ENCODE measurements around the gene UPF1.
"Not testable (repeated sequence)": the region's sequence is repeated elsewhere in the genome, so short reads cannot be mapped to it uniquely, and the experiment has no call there.

The UPF1 gene

DNA sequence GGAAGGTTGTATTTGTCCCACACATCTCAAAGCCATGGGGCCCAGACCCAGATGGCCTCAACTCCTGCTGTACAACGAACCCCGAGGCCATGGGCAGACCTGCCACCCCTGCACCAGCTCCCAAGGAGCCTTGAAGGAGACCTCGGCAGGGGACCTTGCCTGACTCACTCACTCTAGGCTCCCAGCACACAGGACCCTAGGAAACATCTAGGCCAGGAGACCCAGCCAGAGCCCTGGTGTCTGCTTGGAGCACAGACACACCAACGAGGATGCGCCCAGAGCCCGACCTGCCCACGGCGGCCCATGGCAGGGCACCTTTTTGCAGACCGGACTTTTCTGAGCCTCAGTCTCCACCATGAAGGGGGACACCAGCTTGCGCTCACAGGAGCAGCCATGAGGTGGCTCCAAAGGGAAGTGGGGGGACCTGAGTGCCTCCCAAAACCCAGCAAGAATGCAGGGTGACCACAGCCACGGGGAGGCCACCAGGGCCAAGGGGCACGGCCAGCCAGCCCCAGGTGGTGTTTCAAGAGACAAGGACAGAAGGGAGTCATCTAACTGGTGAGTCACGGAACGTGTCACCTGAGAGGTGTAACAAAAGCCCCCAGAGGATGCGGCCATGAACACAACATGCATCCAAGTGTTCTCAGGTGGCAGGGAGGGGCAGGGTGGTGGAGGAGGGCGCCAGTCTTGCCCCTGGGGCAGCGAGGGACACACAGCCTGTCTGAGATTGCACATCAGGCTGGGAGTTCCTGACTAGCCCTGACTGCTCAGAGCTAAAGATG lies 69.1 kb downstream of the UPF1 start:
- DNase-seq, result no peak

DNA sequence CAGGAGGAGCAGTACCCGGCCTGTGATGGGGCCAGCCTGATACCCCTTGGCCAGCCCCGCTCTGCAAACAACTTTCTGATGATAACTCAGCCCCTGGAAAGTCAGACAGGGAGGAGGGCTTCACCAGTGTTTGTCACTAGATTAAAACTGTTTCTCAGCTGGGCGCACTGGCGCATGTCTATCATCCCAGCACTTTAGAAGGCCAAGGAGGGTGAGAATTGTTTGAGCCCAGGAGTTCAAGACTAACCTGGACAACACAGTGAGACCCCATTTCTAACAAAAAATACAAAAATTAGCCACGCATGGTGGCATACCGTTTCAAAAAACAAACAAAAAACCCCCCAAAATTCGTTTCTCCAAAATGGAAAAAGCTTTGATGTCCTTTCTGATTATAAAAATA lies 69.7 kb downstream of the UPF1 start:
- DNase-seq, result no peak

DNA sequence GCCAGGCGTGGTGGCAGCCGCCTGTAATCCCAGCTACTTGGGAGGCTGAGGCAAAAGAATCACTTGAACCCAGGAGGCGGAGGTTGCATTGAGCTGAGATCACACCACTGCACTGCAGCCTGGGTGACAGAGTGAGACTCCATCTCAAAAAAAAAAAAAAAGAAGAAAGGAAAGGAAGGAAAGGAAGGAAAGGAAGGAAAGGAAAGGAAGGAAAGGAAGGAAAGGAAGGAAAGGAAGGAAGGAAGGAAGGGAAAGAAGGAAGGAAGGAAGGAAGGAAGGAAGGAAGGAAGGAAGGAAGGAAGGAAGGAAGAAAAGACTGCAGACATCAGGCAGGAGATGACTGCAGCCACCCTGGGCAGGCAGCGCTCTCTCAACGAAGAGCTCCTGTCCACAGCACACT lies 70.8 kb downstream of the UPF1 start:
- DNase-seq, result not testable (repeated sequence)

DNA sequence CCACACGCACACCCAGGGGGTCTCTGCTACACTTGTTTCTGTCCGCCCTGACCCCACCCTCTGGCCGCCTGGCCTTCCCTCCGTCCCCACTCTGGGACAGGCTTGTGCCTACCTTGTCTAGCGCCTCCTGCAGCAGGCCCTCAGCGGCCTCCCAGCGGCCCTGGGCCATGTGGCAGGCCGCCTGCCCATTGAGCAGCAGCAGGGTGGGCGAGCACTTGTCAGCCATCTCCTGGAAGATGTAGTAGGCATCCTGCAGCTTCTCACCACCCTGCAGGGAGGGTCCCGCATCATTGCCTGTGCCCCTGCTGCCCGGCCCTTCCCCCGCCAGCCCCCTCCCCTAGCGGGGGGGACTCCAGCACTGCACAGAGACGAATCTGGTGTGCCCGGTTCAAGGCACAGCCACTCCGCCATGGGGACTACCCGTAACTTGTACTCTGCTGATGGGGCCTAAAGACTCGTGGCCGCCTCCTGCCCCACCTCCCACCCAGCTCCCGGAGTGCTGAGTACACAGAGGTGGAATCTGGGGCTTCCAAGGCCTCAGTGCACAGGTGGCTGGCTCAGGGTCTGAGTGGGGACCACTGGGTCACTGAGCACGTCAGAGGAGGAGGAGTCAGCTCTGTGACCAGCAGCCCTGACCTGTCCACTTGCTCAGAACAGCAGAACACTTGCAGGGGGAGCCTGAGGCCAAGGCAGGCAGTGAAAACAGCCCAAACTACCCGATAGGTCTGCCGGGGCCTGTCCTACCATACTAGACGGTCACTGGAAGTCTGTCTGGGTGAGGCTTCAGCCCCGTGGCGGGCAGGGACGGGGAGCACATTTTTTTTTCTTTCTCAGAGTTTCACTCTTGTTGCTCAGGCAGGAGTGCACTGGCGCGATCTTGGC lies 71.6 kb downstream of the UPF1 start:
- no peak for DNase-seq

DNA sequence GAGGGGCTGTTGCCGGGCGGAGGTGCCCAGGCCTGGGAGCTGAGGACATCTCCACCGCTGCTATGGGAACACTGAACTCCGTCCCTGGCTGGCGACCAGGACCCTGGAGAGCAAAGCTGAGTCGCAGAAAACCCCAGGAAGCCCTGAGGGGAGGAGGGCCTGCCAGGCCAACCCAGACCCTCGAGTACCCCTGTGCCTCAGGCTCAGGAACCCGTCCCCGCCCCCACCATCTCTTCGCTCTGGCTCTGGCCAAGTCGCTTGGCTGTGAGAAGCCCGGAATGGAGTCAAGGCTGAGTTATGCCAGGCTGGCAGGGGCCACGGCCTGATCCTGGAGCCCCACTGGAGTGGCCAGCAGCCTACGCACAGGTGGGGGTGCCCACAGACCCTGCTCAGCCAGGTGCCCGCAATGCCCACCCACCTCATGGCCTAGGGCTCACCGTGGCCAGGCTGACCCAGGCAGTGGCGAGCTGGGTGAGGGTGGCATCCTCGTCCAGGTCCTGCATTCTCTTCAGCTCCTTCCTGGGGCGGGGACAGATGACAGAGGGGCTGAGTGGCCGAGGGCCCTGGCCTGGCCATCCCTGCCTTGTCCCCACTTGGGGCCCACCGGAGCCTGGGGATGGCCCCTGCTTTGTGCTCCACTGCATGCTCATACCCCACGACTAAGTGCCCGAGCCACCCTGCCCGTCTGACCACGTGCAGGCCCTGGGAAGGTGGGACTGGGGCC lies 72.7 kb downstream of the UPF1 start:
- DNase-seq, result no peak

DNA sequence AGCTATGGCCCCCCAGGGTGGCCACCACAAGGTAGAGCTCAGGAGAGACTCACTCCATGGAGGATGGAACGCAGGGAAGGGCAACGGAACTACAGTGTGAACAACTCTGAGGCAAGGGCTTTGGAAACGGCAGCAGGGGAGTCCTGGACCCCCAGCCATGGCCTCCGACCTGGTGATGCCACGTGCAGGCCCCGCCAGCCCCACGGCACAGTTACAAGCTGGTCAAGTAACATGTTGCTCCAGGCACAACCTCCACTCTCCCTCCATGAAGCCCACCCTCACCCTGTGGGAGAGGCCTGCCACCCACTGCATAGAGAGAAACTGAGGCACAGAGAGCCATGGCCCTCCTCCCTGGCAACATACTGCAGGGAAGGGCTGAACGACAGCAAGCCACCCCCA lies 73.3 kb downstream of the UPF1 start:
- DNase-seq, result no peak

DNA sequence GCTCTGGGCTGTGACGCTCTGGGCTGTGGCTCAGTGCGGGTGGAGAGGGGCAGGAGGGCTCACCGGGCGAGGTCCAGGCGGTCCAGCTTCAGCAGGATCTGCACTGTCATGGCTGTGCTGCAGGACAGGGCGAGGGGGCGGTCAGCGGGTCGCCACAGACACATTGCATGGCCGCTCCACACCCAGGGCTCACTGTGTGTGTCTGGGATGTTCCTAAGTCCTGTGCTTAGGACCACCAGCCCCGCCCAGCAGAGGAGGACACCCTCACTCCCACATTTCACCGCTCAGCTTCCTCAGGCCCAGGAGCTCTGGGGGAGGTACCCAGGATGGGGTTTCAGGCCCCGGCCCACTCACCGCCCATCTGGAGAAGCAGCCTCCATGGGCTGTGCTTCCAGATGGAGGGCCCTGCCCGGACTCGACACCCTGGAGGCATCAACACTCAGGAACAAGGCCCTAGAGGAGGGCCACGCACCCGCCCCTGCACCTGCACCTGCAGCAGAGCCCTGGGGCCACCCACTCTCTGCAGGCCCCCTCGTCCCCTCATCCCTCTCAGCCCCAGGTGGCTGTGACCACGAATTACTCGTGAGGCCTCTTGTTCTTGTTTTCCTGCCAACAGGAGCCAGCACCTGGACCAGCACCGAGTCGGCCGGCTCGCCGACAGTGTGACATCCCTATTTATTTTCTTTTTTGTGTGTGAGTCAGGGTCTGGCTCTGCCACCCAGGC lies 73.9 kb downstream of the UPF1 start:
- no peak for DNase-seq

DNA sequence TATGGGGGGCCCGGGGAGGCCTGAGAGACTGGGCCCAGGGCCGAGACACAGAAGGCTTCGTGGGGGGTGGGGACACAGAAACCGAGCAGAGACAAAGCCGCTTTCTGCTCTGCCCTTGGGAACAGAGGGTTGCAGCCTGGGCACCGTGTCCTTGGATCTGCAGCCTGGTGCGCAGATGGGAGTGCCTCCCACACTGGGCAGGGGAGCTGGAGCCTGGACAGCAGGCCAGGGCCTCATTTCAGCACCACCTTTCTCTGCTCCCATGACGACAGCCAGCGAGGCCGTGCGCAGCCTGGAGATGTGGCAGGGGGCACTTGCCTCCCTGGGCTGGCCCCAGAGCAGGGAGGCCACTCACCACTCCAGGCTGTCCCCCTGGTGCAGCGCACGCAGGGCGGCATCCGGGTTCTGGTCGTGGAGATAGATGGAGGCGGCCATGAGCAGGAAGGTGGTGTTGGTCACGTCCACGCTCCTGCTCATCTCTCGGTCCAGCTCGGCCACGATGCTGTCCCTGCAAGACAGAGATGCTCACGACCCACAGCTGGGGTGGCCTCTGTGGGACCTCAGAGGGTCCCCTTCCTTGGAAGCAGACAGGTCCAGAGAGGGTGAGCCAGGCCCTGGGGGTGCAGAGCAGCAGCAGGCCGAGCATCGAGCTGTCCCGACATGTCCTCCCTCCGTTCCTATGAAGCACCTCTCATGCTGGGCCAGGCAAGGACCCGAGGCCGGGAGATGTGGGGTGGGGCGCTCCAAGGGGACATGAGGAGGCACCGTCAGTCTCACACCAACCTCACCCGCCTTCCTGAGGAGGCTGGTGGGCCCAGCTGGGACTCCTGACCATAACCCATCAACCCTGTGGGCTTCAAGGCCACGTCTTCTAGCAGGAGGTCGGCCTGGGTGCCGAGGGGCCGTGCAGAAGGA lies 75.1 kb downstream of the UPF1 start:
- DNase-seq, result no peak

DNA sequence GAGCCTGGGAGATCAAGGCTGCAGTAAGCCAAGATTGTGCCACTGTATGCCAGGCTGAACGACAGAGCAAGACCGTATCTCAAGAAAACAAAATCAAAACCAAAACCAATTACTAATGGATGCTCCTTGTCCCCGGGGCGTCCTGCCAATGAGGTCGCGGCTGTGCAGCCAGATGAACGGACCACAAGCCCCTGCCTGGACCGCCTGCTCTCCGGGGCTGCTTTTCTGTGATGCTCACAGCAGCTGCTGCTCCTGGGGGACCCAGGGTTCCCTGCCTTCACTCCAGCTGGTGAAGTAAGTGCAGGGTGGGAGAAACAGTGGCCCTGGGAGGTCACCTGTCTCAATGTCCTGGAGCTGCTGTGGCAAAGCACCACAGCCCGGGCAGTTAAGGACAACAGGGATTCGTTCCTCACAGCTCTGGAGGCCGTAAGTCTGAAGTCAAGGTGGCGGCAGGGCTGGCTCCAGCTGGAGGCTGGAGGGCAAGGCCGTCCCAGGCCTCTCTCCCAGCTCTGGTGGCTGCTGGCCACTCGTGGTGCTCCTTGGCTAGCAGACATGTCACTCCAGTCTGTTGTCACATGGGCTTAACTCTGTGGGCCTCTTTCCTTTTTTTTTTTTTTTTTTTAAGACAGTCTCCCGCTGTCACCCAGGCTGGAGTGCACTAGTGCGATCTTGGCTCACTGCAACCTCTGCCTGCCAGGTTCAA lies 77.3 kb downstream of the UPF1 start:
- no peak for DNase-seq

DNA sequence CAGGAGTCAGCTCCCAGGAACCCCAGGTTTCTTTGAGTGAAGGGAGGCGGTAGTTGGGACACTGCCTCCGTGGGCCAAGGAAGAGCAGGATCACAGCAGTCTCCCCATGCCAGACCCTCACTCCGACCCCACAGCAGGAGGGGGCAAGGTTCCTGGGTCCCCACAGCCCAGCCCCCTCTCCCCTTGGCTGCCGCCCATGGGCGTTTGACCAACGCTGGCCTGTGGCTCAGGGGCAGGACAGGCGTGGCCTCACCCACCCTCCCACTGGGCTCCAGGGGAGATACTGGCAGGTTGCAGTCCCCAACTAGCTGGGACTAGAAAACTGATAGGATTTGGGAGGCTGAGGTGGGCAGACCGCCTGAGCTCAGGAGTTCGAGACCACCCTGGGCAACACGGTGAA lies 78.3 kb downstream of the UPF1 start:
- DNase-seq, result no peak

DNA sequence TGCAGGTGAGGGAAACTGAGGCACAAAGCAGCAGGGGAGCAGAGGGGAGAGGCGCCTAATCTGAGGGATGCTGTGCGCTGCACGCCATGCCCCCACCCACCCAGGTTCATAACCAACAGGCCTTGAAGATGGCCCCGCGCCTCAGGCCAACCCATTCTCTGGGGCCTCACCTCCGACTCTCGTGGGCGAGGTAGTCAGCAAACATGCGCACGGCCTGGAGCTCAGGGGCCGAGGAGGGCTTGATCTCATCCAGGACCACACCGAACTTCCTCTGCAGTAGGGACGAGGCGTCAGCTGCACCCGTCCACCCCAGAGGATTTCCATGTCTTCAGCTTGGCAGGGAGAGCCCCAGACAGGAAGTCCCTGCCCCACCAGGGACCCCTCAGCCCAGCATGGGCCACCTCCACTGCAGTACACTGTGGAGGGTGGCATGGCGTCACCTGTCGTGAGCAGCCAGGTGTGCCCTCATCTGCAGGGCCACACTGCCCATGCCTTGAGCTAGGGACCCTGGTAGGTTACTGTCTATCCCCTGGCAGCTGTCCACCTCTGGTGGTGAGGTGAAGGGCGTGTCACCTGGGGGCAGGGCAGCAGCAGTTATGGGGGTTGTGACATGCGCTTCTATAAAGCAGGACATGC lies 79.2 kb downstream of the UPF1 start:
- DNase-seq, result no peak

DNA sequence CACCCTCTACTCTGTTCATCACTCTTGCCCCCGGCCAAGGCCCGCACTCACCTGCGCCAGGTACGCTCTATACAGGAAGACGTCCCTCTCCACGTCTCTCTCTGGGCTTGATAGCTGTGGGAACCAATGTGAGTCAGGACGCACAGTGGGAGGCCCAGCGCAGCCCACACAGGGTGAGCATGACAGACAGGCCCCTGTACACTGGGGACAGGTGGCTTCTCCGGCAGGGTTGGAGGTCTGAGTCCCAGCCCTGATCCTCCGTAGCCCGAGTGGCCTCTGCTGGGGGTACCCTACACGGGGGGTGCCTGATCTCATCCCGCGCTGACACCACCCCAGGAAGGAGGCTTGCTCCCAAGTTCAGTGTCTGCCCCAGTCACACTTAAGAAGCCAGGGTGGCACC lies 81.2 kb downstream of the UPF1 start:
- DNase-seq, result no peak

DNA sequence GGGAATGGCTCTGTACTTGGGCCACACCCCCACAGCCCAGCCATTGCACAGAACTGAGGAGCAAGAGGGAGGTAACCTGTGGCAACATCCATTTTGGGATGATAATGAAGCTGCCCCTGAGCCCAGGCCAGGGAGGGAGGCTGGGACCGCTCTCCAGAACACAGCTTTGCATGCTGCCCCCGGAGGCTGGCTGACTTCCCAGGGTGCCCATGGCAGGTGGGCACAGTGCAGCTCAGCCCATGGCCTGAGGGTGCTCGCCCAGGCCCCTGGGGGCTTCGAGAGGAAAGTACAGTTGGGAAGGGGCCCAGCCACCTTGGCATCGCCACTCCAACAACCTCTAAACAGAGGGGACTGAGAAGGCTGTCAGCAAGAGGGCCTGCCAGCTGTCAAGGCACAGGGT lies 81.7 kb downstream of the UPF1 start:
- DNase-seq, result no peak

DNA sequence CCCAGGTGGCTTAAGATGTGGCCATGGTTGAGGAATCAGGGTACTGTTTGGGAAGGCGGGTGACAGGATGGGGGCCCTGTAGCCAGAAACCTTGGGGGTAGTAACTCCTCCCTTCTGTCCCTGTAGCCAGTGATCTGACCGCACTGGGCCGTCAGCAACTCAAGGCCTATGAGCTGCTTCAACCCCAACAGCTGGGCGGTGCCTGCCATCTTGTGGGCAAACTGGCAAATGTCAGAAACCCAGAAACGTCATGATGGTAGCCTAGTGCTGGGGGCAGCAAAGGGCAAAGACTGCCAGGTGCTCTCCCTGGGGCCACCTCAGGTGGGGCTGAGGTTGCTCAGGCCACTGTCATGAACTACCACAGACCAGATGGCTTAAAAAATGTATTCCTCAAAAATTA lies 83.9 kb downstream of the UPF1 start:
- DNase-seq, result peak; percentile 46

DNA sequence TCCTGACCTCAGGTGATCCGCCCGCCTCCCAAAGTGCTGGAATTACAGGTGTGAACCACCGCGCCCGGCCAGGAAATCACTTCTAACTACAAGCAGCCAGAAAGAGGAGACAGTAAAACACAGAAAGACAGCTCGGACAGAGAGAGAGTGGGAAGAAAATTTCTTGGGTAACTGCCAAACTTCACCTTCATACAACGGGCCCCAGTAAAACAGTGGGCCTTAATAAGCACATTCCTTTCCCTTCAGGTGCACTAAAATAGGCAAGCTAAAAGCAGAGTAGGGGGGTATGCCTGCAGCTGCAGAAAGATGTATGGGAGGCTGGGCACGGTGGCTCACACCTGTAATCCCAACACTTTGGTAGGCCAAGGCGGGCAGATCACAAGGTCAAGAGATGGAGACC lies 85.8 kb downstream of the UPF1 start:
- not testable (repeated sequence) for DNase-seq

All from CD4-positive, alpha-beta T cell treated with Interleukin-21 for 1 hour (primary cell).